HG03354 (cell line): ENCODE results near the gene ALPP.
"Not testable (repeated sequence)": the region's sequence is repeated elsewhere in the genome, so short reads cannot be mapped to it uniquely, and the experiment has no call there.

ENCODE experiments used
- ATAC-seq: cut with Tn5 transposase; IDR thresholded peaks from one replicate; pipeline ENCODE4 v1.9.1; 2021; ENCODE audit warnings: mild to moderate bottlenecking; ENCODE audit not compliant: unreplicated experiment, poor library complexity, severe bottlenecking

The ALPP gene

GRCh38 chr2:232418466-232419244, 40.1 kb downstream of the ALPP start:
- ATAC-seq: no peak

- ATAC-seq: no peak
Measured at GRCh38 chr2:232419245-232420072, 40.9 kb downstream of the ALPP start.

GRCh38 chr2:232420073-232420454, 41.5 kb downstream of the ALPP start:
- no peak for ATAC-seq

GRCh38 chr2:232420463-232421188, 42.1 kb downstream of the ALPP start:
- no peak for ATAC-seq

GRCh38 chr2:232421189-232421785, 42.7 kb downstream of the ALPP start:
- no peak for ATAC-seq

GRCh38 chr2:232422051-232422450, 43.5 kb downstream of the ALPP start:
- ATAC-seq: no peak

- ATAC-seq: not testable (repeated sequence)
Measured at GRCh38 chr2:232422996-232423395, 44.4 kb downstream of the ALPP start.

GRCh38 chr2:232423407-232423806, 44.9 kb downstream of the ALPP start:
- not testable (repeated sequence) for ATAC-seq

GRCh38 chr2:232431705-232432590, 53.4 kb downstream of the ALPP start:
- no peak for ATAC-seq
